Suprapubic skin (tissue), 4 donors: ENCODE measurements around the gene MAGI1. TPM values are rescaled to one million over a fixed set of nuclear protein-coding genes. Genes with fewer than 3 reads are reported as not detected.

Source experiments
- DNase-seq, 2 donors: peaks; one replicate each; pipeline ENCODE4 v3.0.0-alpha.2; 2019; ENCODE audit warnings: low spot score in 2 of 2
- H3K27ac ChIP-seq: fragments of 200-600 bp; sonication (generic); one replicate; pipeline ENCODE4 v1.5.1; 2019
- H3K27me3 ChIP-seq: fragments of 200-600 bp; sonication (generic); one replicate; pipeline ENCODE4 v1.5.1; 2019
- H3K36me3 ChIP-seq: fragments of 200-600 bp; sonication (generic); one replicate; pipeline ENCODE4 v1.5.1; 2019
- H3K4me1 ChIP-seq: fragments of 200-600 bp; sonication (generic); one replicate; pipeline ENCODE4 v1.5.1; 2019
- H3K4me3 ChIP-seq: fragments of 200-600 bp; sonication (generic); one replicate; pipeline ENCODE4 v1.5.1; 2019; ENCODE audit warnings: mild to moderate bottlenecking
- H3K9me3 ChIP-seq: fragments of 200-600 bp; sonication (generic); one replicate; pipeline ENCODE4 v1.5.1; 2019
- EP300 ChIP-seq: sonication (generic); formaldehyde crosslinking; IDR thresholded peaks from one replicate; pipeline ENCODE4 v1.6.1; 2017; ENCODE audit warnings: antibody characterized with exemption
- POLR2A ChIP-seq, 2 donors: fragments of 450-650 bp; IDR thresholded peaks; one replicate each; pipeline ENCODE4 v1.6.1; 2017; ENCODE audit warnings: antibody characterized with exemption in 2 of 2, mild to moderate bottlenecking in 2 of 2, moderate library complexity in 2 of 2
- POLR2AphosphoS5 ChIP-seq, 3 donors: sonication (generic); formaldehyde crosslinking; IDR thresholded peaks; one replicate each; pipeline ENCODE4 v1.6.1; 2017; ENCODE audit warnings: antibody characterized with exemption in 3 of 3
- WGBS: methylation state at CpG from one replicate; pipeline ENCODE4 v1.1.5; 2018; 5-methylcytosine and 5-hydroxymethylcytosine counted together
- total RNA-seq, 4 donors: library from RNA; depleted of rRNA; stranded (reverse); fragments of >200 nt; gene quantifications; one replicate each; pipeline ENCODE4 v1.1.0, GENCODE V29; 2016
- TF ChIP-seq, protein P1 (sequence below), 2 donors: fragments of 200-600 bp in 1 of 2; fragments of 450-650 bp in 1 of 2; sonication (generic) in 1 of 2; IDR thresholded peaks; one replicate each; pipeline ENCODE4 v1.5.1; 2016 to 2019; ENCODE audit warnings: antibody characterized with exemption in 2 of 2, mild to moderate bottlenecking in 1 of 2, moderate library complexity in 1 of 2

Gene MAGI1
- total RNA-seq, 4 donors from 2014 or later = 37.9 to 71.5 (median 48.6) TPM

DNA sequence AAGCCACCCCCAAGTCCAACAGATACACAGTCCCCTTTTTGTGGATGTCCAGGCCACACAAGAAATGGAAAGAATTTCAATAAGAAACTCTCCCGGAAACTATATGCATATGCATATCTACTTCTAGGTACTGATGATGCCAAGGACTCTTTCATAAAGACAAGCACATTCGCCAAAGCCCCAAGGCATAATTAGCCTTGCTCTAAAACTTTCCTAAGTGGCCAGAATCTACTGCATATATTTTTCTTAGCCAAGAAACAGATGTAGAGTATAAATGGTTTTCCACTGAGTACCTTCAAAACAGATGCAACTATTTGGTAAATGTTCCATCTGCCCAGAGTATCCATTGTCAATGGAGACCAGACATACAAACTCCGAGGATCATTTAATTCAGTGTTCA is 73.9 kb downstream of the MAGI1 start:
- Histone ChIP-seq H3K27me3 (no peaks in the 10 kb centered on the region), H3K4me1 (peaks cover 9% of the 10 kb centered on the region), H3K4me3 (no peak overlapping the region), H3K9me3 (no peaks in the 10 kb centered on the region), H3K27ac (no peak overlapping the region), H3K36me3 (no peaks in the 10 kb centered on the region)
- TF ChIP-seq, protein P1, sequence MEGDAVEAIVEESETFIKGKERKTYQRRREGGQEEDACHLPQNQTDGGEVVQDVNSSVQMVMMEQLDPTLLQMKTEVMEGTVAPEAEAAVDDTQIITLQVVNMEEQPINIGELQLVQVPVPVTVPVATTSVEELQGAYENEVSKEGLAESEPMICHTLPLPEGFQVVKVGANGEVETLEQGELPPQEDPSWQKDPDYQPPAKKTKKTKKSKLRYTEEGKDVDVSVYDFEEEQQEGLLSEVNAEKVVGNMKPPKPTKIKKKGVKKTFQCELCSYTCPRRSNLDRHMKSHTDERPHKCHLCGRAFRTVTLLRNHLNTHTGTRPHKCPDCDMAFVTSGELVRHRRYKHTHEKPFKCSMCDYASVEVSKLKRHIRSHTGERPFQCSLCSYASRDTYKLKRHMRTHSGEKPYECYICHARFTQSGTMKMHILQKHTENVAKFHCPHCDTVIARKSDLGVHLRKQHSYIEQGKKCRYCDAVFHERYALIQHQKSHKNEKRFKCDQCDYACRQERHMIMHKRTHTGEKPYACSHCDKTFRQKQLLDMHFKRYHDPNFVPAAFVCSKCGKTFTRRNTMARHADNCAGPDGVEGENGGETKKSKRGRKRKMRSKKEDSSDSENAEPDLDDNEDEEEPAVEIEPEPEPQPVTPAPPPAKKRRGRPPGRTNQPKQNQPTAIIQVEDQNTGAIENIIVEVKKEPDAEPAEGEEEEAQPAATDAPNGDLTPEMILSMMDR (IDR thresholded peaks at IDR 0.05) = no peak
- TF ChIP-seq POLR2AphosphoS5 (IDR thresholded peaks at IDR 0.05) = no peak
- no peak for TF ChIP-seq POLR2A (IDR thresholded peaks at IDR 0.05)
- TF ChIP-seq EP300 = no peak
- 68% methylated on average over 3 of the region's 3 CpGs for WGBS
- no peak for DNase-seq

DNA sequence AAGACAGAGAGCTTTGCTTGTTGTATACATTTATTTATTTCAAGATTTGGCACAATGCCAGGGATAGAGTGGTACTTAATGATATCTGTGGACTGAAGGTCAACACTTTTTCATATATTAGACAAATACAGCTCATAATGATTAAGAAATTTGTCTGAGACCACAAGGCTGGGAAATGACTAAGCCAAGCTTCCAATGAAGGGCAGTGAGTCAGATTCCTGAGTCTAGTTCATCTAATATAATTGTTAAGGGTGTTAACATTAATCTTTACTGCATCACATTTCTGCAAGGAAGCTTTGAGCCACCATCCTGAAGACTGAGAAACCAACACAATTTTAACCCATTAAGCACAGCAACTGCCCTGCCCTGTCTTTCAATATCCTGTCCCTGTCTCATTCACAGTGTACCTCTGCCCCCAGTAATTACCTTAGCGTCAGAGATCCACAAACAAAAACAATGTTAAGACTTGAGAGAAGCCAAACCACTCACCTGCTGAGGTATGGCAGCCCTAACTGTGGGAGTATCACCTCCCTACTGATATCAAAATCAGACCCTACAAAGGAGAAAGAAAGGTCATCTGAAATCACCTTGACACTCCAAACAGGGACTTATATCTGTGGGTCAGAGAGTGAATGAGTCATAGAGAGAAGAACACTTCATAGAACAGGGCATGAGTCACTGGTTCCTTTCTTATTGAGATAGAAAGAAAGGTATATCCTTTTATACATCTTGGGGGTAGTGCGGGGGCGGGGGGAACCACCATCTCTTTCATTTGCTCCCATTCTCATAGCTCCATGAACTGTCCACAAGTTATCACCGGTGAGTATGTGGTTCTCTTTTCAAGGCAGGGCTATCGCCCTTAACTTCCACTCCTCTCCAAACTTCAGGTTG is 74.7 kb downstream of the MAGI1 start:
- TF ChIP-seq, protein P1 (IDR thresholded peaks at IDR 0.05) = no peak
- TF ChIP-seq EP300 = no peak
- H3K4me3 ChIP-seq = no peak overlapping the region
- peaks cover 9% of the 10 kb centered on the region for H3K4me1 ChIP-seq
- H3K36me3 ChIP-seq = no peaks in the 10 kb centered on the region
- DNase-seq = no peak
- H3K27ac ChIP-seq = no peak overlapping the region
- 81% methylated on average over 5 of the region's 5 CpGs for WGBS
- no peaks in the 10 kb centered on the region for H3K27me3 ChIP-seq
- no peaks in the 10 kb centered on the region for H3K9me3 ChIP-seq

DNA sequence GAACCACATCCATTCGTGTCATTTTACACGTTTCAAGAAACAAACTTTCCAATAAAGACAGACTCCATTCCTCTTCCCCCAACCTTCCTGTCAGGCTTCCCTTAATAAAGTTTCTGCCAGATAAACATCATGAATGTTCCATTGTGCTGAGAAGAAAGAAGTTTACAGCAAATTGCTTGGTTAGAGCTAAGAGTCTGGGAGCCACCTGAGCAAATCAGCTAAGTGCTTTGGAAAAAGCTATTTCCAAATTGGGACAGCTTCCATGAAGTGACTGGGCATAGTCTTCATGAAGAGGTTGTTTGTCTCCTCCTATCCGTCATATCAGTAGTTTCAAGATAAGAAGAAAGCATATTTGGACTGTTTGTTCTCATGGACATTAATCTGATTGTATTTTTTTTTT is 77.0 kb downstream of the MAGI1 start:
- DNase-seq = no peak
- no peak overlapping the region for H3K4me3 ChIP-seq
- H3K27ac ChIP-seq = no peak overlapping the region
- TF ChIP-seq POLR2A (IDR thresholded peaks at IDR 0.05) = no peak
- TF ChIP-seq, protein P1 (IDR thresholded peaks at IDR 0.05) = no peak
- TF ChIP-seq POLR2AphosphoS5 (IDR thresholded peaks at IDR 0.05) = no peak
- TF ChIP-seq EP300 = no peak
- 75% methylated on average over 3 of the region's 3 CpGs for WGBS
- peaks cover 9% of the 10 kb centered on the region for H3K4me1 ChIP-seq
- no peaks in the 10 kb centered on the region for H3K36me3 ChIP-seq
- H3K9me3 ChIP-seq = no peaks in the 10 kb centered on the region
- no peaks in the 10 kb centered on the region for H3K27me3 ChIP-seq

- DNase-seq = no peak
- Histone ChIP-seq H3K27ac (no peak overlapping the region), H3K36me3 (no peaks in the 10 kb centered on the region), H3K27me3 (no peaks in the 10 kb centered on the region), H3K4me1 (peaks cover 9% of the 10 kb centered on the region), H3K9me3 (no peaks in the 10 kb centered on the region), H3K4me3 (no peak overlapping the region)
- no peak for TF ChIP-seq POLR2AphosphoS5 (IDR thresholded peaks at IDR 0.05)
- TF ChIP-seq, protein P1 (IDR thresholded peaks at IDR 0.05) = no peak
- no peak for TF ChIP-seq POLR2A (IDR thresholded peaks at IDR 0.05)
- 91% methylated on average over 2 of the region's 2 CpGs for WGBS
Observed at GRCh38 chr3:65961128-65961527, 77.6 kb downstream of the MAGI1 start.

DNA sequence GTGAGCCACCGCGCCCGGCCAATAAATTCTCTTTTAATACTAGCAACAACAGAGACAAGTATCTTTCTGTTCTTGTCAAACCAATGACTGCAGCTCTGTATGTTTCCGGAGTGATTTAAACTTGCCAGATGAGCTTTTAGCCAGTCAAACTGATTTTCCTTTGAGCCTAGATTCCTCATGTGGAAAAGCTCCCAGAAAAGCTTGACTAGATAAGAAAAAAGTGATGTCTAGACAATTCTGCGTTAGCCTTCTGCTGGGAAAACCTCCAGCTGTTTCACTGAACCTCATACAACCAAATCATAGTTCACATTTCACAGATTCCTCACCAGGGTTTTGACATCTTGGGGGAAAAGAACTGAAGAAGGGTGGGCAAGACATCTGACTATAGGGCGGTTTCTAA is 78.6 kb downstream of the MAGI1 start:
- Histone ChIP-seq H3K27ac (no peak overlapping the region), H3K9me3 (no peaks in the 10 kb centered on the region), H3K36me3 (no peaks in the 10 kb centered on the region), H3K27me3 (no peaks in the 10 kb centered on the region), H3K4me1 (peaks cover 10% of the 10 kb centered on the region), H3K4me3 (no peak overlapping the region)
- DNase-seq = no peak
- 66% methylated on average over 6 of the region's 6 CpGs for WGBS
- TF ChIP-seq, protein P1 (IDR thresholded peaks at IDR 0.05) = no peak
- no peak for TF ChIP-seq EP300
- TF ChIP-seq POLR2A (IDR thresholded peaks at IDR 0.05) = no peak
- TF ChIP-seq POLR2AphosphoS5 (IDR thresholded peaks at IDR 0.05) = no peak
